ENCODE results near the gene BRD9. TPM values are rescaled to one million over a fixed set of nuclear protein-coding genes. Genes with fewer than 3 reads are reported as not detected.

The BRD9 gene
- total RNA-seq, 4 donors from 2014 or later = 26.5 to 44.9 (median 34.3) TPM

DNA sequence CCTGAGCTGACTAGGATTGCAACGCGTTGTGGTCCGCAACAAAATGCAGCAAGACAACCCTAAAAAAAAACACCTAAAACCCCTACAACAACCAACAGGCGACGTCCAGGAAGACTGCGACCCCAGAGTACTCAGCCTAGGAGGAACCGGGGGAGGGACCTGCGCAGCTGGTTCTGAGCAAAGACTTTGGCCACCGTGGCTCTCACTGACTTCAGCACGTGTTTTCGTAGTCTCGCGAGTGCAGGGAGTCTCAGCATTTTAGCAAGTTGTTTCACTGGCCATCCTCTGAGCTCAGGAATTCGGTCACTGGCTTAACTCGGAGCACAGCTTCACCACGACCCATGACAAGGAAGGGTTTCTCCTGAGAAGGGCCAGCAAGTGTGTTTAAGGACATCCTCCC lies 33.2 kb downstream of the BRD9 start:
- DNase-seq (ENCODE audit: extremely low spot score) = no peak
- 84% methylated on average over 13 of the region's 16 CpGs for WGBS
- Histone ChIP-seq H3K27me3 (peaks cover 0 to 16% (median 0%) of the 10 kb centered on the region in 4 donors), H3K4me3 (no peak overlapping the region), H3K9me3 (no peaks in the 10 kb centered on the region), H3K27ac (replicated peaks in 1 of 4) (no peak overlapping the region), H3K36me3 (peaks cover 19 to 34% (median 30%) of the 10 kb centered on the region in 4 donors), H3K4me1 (peaks cover 0 to 1% (median under 1%) of the 10 kb centered on the region in 4 donors)
- intact Hi-C loops (cut with DNase I) = no loop called here
- TF ChIP-seq, protein P1, sequence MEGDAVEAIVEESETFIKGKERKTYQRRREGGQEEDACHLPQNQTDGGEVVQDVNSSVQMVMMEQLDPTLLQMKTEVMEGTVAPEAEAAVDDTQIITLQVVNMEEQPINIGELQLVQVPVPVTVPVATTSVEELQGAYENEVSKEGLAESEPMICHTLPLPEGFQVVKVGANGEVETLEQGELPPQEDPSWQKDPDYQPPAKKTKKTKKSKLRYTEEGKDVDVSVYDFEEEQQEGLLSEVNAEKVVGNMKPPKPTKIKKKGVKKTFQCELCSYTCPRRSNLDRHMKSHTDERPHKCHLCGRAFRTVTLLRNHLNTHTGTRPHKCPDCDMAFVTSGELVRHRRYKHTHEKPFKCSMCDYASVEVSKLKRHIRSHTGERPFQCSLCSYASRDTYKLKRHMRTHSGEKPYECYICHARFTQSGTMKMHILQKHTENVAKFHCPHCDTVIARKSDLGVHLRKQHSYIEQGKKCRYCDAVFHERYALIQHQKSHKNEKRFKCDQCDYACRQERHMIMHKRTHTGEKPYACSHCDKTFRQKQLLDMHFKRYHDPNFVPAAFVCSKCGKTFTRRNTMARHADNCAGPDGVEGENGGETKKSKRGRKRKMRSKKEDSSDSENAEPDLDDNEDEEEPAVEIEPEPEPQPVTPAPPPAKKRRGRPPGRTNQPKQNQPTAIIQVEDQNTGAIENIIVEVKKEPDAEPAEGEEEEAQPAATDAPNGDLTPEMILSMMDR (IDR thresholded peaks at IDR 0.05) = no peak
- TF ChIP-seq EP300 (IDR thresholded peaks at IDR 0.05) (no peak), POLR2AphosphoS5 (IDR thresholded peaks at IDR 0.05) (no peak), POLR2A (IDR thresholded peaks at IDR 0.05; ENCODE audit: low read depth) (no peak)

- peaks cover 0 to 22% (median 0%) of the 10 kb centered on the region in 4 donors for H3K27me3 ChIP-seq
Measured at GRCh38 chr5:858726-859125, 33.9 kb downstream of the BRD9 start.

GRCh38 chr5:856531-857425 lies 35.8 kb downstream of the BRD9 start:
- WGBS = 90% methylated on average over 15 of the region's 16 CpGs
- DNase-seq (ENCODE audit: extremely low spot score) = no peak
- H3K9me3 ChIP-seq = no peaks in the 10 kb centered on the region
- no peak overlapping the region for H3K27ac ChIP-seq (replicated peaks in 1 of 4)
- TF ChIP-seq POLR2AphosphoS5 (IDR thresholded peaks at IDR 0.05) (no peak), EP300 (IDR thresholded peaks at IDR 0.05) (no peak), POLR2A (IDR thresholded peaks at IDR 0.05; ENCODE audit: low read depth) (no peak)
- TF ChIP-seq, protein P1 (IDR thresholded peaks at IDR 0.05) = no peak
- H3K36me3 ChIP-seq = peaks cover 0 to 8% (median 6%) of the 10 kb centered on the region in 4 donors
- peaks cover 0 to 37% (median 0%) of the 10 kb centered on the region in 4 donors for H3K27me3 ChIP-seq
- no peaks in the 10 kb centered on the region for H3K4me1 ChIP-seq
- intact Hi-C loops (cut with DNase I) = no loop called here
- no peak overlapping the region for H3K4me3 ChIP-seq

More at GRCh38 chr5:858726-859125, 33.9 kb downstream of the BRD9 start:
- H3K9me3 ChIP-seq = no peaks in the 10 kb centered on the region
- DNase-seq (ENCODE audit: extremely low spot score) = no peak
- peaks cover 13 to 28% (median 23%) of the 10 kb centered on the region in 4 donors for H3K36me3 ChIP-seq
- intact Hi-C loops (cut with DNase I) = no loop called here
- no peaks in the 10 kb centered on the region for H3K4me1 ChIP-seq
- 94% methylated on average over 11 of the region's 11 CpGs for WGBS
- no peak overlapping the region for H3K4me3 ChIP-seq
- TF ChIP-seq EP300 (IDR thresholded peaks at IDR 0.05) (no peak), POLR2AphosphoS5 (IDR thresholded peaks at IDR 0.05) (no peak), POLR2A (IDR thresholded peaks at IDR 0.05; ENCODE audit: low read depth) (no peak)
- TF ChIP-seq, protein P1 (IDR thresholded peaks at IDR 0.05) = no peak
- no peak overlapping the region for H3K27ac ChIP-seq (replicated peaks in 1 of 4)

DNA sequence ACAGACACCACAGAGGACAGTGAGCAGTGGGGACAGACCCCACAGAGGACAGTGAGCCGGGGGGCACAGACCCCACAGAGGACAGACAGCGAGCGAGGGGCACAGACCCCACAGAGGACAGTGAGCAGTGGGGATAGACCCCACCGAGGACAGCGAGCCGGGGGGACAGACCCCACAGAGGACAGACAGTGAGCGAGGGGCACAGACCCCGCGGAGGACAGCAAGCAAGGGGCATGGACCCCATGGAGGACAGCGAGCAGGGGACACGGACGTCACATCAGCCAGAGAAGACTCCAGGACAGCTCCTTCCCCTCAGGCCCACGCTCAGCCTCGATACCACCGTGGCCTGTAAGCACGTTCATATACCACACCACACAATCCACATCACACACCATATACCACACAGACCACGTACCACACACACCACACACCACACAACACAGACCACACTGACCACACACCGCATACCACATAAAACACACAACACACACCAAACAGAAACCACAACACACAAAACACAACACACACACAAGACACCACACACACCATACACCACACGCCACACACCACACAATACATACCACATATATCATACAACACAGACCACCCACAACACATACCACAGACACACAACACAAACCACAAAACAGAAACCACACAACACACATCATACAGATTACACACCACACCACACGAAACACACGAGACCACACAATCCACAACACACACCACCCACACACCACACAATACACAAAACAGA lies 36.6 kb downstream of the BRD9 start:
- Histone ChIP-seq H3K27ac (replicated peaks in 1 of 4) (no peak overlapping the region), H3K9me3 (no peaks in the 10 kb centered on the region), H3K36me3 (peaks cover 0 to 7% (median 6%) of the 10 kb centered on the region in 4 donors), H3K27me3 (peaks cover 0 to 40% (median 0%) of the 10 kb centered on the region in 4 donors), H3K4me1 (peaks cover 0 to under 1% (median 0%) of the 10 kb centered on the region in 4 donors), H3K4me3 (no peak overlapping the region)
- TF ChIP-seq, protein P1 (IDR thresholded peaks at IDR 0.05) = no peak
- TF ChIP-seq POLR2AphosphoS5 (IDR thresholded peaks at IDR 0.05) = no peak
- no peak for TF ChIP-seq POLR2A (IDR thresholded peaks at IDR 0.05; ENCODE audit: low read depth)
- no peak for TF ChIP-seq EP300 (IDR thresholded peaks at IDR 0.05)
- 77% methylated on average over 21 of the region's 21 CpGs for WGBS
- intact Hi-C loops (cut with DNase I) = no loop called here
- DNase-seq (ENCODE audit: extremely low spot score) = no peak

All from esophagus muscularis mucosa (tissue), 4 donors.